Suppressor macrophage treated with lipopolysaccharide for 1 hour (primary cell): ENCODE results near the gene PBX1.

ENCODE experiments used
- DNase-seq, 3 donors: peaks; one replicate each; pipeline ENCODE4 v3.0.0-alpha.2; 2020 to 2022

PBX1 gene

GRCh38 chr1:164841702-164842465 is 282.9 kb downstream of the PBX1 start:
- DNase-seq, result no peak

- no peak for DNase-seq
Observed at GRCh38 chr1:164842870-164843269, 283.9 kb downstream of the PBX1 start.

GRCh38 chr1:164843743-164844500 is 284.9 kb downstream of the PBX1 start:
- no peak for DNase-seq

GRCh38 chr1:164846731-164847691 is 288.0 kb downstream of the PBX1 start:
- no peak for DNase-seq

- DNase-seq, result no peak
Observed at GRCh38 chr1:164853146-164853545, 294.2 kb downstream of the PBX1 start.

GRCh38 chr1:164855716-164856329 is 296.8 kb downstream of the PBX1 start:
- no peak for DNase-seq

- DNase-seq, result no peak
Observed at GRCh38 chr1:164856381-164856780, 297.4 kb downstream of the PBX1 start.

- DNase-seq, result no peak
Observed at GRCh38 chr1:164857439-164857838, 298.5 kb downstream of the PBX1 start.

- DNase-seq, result no peak
Observed at GRCh38 chr1:164858096-164858632, 299.2 kb downstream of the PBX1 start.

- no peak for DNase-seq
Observed at GRCh38 chr1:164861632-164862031, 302.6 kb downstream of the PBX1 start.

- no peak for DNase-seq
Observed at GRCh38 chr1:164863056-164863455, 304.1 kb downstream of the PBX1 start.

GRCh38 chr1:164864161-164864560 is 305.2 kb downstream of the PBX1 start:
- no peak for DNase-seq

GRCh38 chr1:164865385-164865784 is 306.4 kb downstream of the PBX1 start:
- no peak for DNase-seq

GRCh38 chr1:164867590-164867989 is 308.6 kb downstream of the PBX1 start:
- DNase-seq, result no peak

- no peak for DNase-seq
Observed at GRCh38 chr1:164868990-164869389, 310.0 kb downstream of the PBX1 start.

GRCh38 chr1:164875518-164875917 is 316.5 kb downstream of the PBX1 start:
- DNase-seq, result no peak

GRCh38 chr1:164876398-164877116 is 317.6 kb downstream of the PBX1 start:
- no peak for DNase-seq

- DNase-seq, result no peak
Observed at GRCh38 chr1:164880199-164880598, 321.2 kb downstream of the PBX1 start.

- no peak for DNase-seq
Observed at GRCh38 chr1:164880644-164881043, 321.7 kb downstream of the PBX1 start.

GRCh38 chr1:164885311-164885710 is 326.3 kb downstream of the PBX1 start:
- no peak for DNase-seq

GRCh38 chr1:164886101-164886500 is 327.1 kb downstream of the PBX1 start:
- no peak for DNase-seq

GRCh38 chr1:164891615-164892014 is 332.6 kb downstream of the PBX1 start:
- no peak for DNase-seq
